ENCODE measurements around the gene ARMC9. TPM values are rescaled to one million over a fixed set of nuclear protein-coding genes. Genes with fewer than 3 reads are reported as not detected.

Gene ARMC9
- total and polyA plus RNA-seq, 2 of the 13 experiments (the other 11 are each of a cell fraction or from before 2014, with no cell fraction given), result 9.1 to 12.8 TPM

- TF ChIP-seq RBM39 (IDR thresholded peaks at IDR 0.05; ENCODE audit: low read depth, low read length, poor library complexity, severe bottlenecking) (peak; percentile 51), ZNF788 (CRISPR knock-in tag; IDR thresholded peaks at IDR 0.05; ENCODE audit: borderline replicate concordance) (0 out of 2 replicates have a peak, but pooled peaks have one; percentile 38), ZNF280D (CRISPR knock-in tag; IDR thresholded peaks at IDR 0.05) (no peak), ZBTB4 (CRISPR knock-in tag; IDR thresholded peaks at IDR 0.05; ENCODE audit: borderline replicate concordance) (0 out of 2 replicates have a peak, but pooled peaks have one; percentile 22), ZNF296 (CRISPR knock-in tag; conservative IDR thresholded peaks at IDR 0.05) (no peak), FOXC1 (CRISPR knock-in tag; IDR thresholded peaks at IDR 0.05; ENCODE audit: borderline replicate concordance) (no peak; the same call in 1 of the 2 replicates), ESRRA (CRISPR knock-in tag; IDR thresholded peaks at IDR 0.05; ENCODE audit: low read depth) (peak; percentile 44; the same call in 1 of the 2 replicates), ZBTB7B (CRISPR knock-in tag; IDR thresholded peaks at IDR 0.05) (peak; percentile 46), ZNF407 (CRISPR knock-in tag; IDR thresholded peaks at IDR 0.05; ENCODE audit: not compliant biosample characterization) (peak; percentile 55), CSRNP2 (CRISPR knock-in tag; conservative IDR thresholded peaks at IDR 0.05; ENCODE audit: low read depth) (no peak)
Measured at GRCh38 chr2:231411831-231412617, 213.6 kb downstream of the ARMC9 start (continued).

Measured in HepG2 (cell line).